HCT116 (cell line): ENCODE results near the gene APH1B.

Source experiments
- CEBPB ChIP-seq: IDR thresholded peaks from 2 replicates; pipeline ENCODE4 v1.6.1; 2012; ENCODE audit warnings: low read depth
- CTCF ChIP-seq, 3 experiments: fragments of 200-600 bp in 1 of 3; sonication (generic) in 1 of 3; IDR thresholded peaks in 2 of 3; conservative IDR thresholded peaks in 1 of 3; 2 replicates each; pipeline ENCODE4 v1.5.1; 2012 to 2017; ENCODE audit warnings: low read depth in 2 of 3, low read length in 2 of 3, antibody characterized with exemption in 1 of 3, borderline replicate concordance in 1 of 3, control low read depth in 1 of 3, mild to moderate bottlenecking in 1 of 3, mixed read lengths in 1 of 3, mixed run types in 1 of 3, moderate library complexity in 1 of 3; ENCODE audit not compliant: insufficient read depth in 1 of 3
- EGR1 ChIP-seq: IDR thresholded peaks from 2 replicates; pipeline ENCODE4 v1.6.1; 2012; ENCODE audit warnings: low read depth
- EZH2 ChIP-seq: fragments of 200-600 bp; sonication (generic); IDR thresholded peaks from 2 replicates; pipeline ENCODE4 v1.6.1; 2017; ENCODE audit warnings: antibody characterized with exemption, mixed run types
- JUND ChIP-seq: IDR thresholded peaks from 2 replicates; pipeline ENCODE4 v1.6.1; 2012
- REST ChIP-seq: IDR thresholded peaks from 2 replicates; pipeline ENCODE4 v1.6.1; 2012; ENCODE audit warnings: low read depth
- SP1 ChIP-seq: IDR thresholded peaks from 2 replicates; pipeline ENCODE4 v1.6.1; 2012; ENCODE audit warnings: low read depth
- ZNF274 ChIP-seq: fragments of 200-500 bp; sonication (Bioruptor generic); IDR thresholded peaks from 2 replicates; pipeline ENCODE4 v1.6.1; 2014; ENCODE audit warnings: mild to moderate bottlenecking, low read depth, low read length, inconsistent platforms

- TF ChIP-seq SP1 (no peak), CEBPB (no peak), CTCF (IDR thresholded peaks at IDR 0.05 in 2 of 3, conservative IDR thresholded peaks at IDR 0.05 in 1 of 3; ENCODE audit: borderline replicate concordance in 1 of 3, insufficient read depth in 1 of 3, low read depth in 2 of 3, low read length in 2 of 3) (no peak), EZH2 (no peak), EGR1 (no peak), JUND (no peak), REST (no peak), ZNF274 (no peak)
These were observed 62.9 kb downstream of the APH1B start for GRCh38 chr15:63340353-63340752.
